ENCODE data around the gene MPI.

The MPI gene

GRCh38 chr15:74951006-74951405 is 61.2 kb downstream of the MPI start:
- TF ChIP-seq REST (IDR thresholded peaks at IDR 0.05; ENCODE audit: insufficient read depth in 1 of 2, low read depth in 2 of 2, low read length in 2 of 2) (no peak), POLR2AphosphoS5 (IDR thresholded peaks at IDR 0.05; ENCODE audit: low read depth, low read length) (no peak), TAF1 (IDR thresholded peaks at IDR 0.05; ENCODE audit: borderline replicate concordance, insufficient read depth, low read length) (no peak), FOXP2 (optimal IDR thresholded peaks at IDR 0.05; ENCODE audit: borderline replicate concordance, extremely low read depth, extremely low read length, insufficient read depth) (no peak), SIN3A (IDR thresholded peaks at IDR 0.05; ENCODE audit: borderline replicate concordance, insufficient read depth, low read length) (no peak)

All from PFSK-1 (cell line).